GM12872 (cell line): ENCODE measurements around the gene DUS1L.

Experiments used
- CTCF ChIP-seq: IDR thresholded peaks from 3 replicates; pipeline ENCODE4 v1.5.1; 2011; ENCODE audit warnings: low read depth, mild to moderate bottlenecking, low read length, moderate library complexity; ENCODE audit not compliant: insufficient read depth

Gene DUS1L

DNA sequence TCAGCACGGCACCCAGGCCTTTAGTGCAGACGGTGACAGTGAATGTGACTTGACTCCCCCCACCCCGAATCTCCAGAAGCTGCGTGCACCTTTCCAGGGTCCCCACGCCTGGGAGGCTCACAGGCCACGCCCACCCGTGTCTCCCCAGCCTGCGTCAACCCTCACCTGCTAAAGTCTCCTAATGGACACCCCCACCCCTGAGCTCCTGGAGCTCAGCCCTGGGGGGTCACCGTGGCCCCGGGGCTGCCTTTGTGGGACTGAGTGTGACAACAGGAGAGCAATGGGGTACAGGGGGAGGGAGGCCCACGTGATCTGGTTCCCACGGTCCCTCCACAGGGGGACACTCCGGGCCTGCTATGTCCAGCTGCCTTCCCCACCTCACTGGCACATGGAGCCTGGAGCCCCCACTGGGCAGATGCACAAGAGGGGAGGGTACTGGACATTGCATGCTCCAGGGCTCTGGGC, 39.8 kb upstream of the DUS1L start:
- TF ChIP-seq CTCF, result no peak

DNA sequence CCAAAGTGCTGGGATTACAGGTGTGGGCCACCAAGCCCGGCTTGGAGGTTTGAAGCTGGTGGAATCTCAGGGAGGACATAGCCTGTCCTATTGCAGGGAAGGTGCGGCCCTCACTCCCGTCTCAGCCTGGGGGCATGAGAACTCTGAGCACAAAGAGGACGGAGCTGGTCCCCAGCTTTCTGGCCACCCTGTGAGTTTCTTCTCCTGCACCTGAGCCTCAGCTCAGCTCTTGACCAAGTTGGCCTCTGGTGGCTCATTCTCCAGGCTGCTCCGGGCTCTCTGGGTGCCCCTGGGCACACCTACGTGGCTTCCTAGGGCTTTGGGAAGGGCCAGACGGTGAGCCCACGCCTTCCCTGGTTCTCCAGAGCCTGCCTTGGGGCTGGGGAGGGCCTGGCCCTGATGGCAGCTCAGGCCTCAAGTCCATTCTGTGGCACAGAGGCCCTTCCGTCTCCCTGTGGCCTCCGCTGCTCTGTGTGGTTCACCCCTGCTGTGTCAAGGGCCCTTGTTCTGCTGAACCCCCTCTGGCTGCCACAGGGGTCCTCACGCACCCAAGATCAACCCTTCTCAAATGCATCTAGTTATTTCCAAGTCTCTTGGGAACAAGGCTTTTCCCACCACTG, 39.3 kb upstream of the DUS1L start:
- no peak for TF ChIP-seq CTCF

DNA sequence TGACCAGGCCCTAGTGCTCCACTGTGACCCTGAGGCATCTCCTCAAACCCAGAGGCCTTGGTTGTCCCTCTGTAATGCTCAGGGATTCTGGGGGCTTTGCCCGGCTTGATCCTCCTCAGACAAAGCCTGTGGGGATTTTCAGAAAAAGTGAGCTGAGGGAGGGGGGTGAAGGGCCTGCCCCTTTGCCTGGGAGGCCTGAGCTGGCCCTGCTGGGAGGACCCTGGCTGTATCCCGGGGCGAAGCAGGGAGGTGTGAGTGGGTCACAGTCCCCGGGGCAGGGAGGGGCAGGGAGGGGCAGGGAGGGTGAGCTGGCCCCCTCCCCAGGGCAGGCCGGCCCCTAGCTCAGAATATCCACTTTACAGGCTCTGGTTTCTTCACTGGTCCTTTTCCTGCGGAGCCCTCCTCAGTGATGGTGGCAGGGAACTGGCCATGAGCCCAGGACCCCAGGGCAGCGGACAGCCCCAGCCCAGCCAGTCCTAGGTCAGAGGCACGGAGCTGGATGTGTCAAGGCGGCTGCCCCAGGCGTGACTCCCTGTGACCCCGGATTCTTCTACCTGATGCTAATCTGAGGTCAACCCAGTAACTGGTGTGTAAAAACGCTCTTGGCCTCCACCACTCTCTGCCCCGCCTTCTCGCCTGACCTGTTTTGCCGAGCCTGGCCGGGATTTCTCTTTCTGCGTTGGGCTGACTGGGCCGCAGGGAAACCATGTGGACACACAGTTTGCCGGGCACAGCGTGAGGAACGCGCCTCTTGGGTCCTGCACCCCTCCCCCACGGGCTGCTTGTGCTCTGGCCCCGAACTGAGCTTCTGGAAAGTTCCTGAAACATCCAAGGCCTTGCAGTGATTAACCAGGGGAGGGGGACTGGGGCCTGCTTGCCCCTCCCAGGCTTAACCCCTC, 38.2 kb upstream of the DUS1L start:
- no peak for TF ChIP-seq CTCF

DNA sequence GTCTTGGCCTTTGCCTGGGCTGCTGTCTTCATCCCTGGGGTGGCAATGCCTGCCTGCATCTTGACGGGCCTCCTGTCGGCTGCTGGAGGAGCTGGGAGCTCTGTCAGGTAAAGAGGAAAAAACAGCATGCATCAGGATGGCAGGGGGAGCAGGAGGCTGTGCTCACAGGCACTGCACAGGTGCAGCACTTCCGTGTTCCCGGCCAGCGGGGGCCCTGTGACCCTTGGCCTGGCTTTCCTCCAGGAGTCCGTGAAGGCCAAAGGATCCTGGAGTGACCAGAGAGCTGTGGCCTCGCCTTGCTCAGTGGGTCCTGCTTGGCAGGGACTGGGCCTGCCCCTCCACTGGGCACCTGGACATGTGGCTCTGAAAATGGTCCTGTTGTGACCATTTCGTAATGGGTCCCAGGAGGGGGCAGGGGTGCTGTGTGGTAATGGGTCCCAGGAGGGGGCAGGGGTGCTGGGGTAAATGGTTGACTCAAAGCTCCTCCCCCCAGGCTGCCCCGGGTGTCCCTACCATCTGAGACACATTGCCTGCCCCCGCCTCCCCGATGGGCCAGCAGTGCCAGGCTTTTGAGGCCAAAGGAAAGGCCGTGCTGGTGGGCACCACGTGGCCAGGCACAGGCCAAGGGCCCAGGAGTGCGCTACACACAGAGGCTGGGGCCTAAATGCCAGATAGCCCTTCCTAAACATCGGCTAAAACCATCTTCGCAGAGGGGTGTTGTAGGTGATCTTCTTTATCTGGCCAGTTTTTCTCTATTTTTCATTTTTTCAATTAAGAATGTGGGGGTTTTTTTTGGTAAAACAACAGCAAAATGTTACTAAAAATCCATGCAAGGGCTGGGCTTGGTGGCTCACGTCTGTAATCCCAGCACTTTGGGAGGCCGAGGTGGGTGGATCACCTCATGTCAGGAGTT, 36.4 kb upstream of the DUS1L start:
- TF ChIP-seq CTCF, result no peak

- no peak for TF ChIP-seq CTCF
Measured at GRCh38 chr17:82101301-82101715, 35.7 kb upstream of the DUS1L start.

DNA sequence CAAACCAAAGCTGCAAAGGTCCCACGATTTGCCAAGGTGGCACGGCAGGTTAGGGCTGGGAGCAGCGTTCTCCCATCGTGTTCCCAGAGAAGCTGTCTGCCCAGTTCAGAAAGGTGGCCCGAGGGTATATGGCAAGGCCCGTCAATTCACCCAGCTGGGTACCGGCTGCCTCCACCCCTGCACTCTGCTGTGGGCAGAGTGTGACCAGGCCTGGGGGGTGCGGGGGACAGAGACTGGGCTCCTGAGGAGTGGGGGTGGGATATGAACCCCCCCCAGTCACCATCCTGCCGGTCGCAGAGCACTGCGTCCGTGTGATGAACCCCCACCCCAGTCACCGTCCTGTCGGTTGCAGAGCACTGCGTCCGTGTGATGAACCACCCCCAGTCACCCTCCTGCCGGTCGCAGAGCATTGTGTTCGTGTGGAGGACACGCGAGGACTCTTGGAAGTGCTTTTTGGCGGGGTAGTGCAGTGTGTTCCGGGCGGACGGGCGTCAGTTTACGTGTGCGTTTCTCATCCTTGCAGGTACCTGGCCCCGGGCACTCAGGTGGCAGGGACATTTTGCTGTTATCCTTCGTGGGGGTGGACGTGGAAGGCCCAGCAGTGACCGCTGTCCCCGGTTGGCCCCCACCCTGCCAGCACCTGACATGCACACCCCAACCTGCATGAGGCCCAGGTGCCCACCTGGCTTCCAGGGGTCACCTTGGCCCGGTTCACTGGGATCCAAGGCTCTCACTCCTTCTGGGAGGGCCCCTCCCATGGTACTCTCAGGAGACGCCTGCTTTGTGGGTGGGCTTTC, 35.1 kb upstream of the DUS1L start:
- no peak for TF ChIP-seq CTCF
